Measurements from ENCODE around the gene KIF16B.

KIF16B gene

DNA sequence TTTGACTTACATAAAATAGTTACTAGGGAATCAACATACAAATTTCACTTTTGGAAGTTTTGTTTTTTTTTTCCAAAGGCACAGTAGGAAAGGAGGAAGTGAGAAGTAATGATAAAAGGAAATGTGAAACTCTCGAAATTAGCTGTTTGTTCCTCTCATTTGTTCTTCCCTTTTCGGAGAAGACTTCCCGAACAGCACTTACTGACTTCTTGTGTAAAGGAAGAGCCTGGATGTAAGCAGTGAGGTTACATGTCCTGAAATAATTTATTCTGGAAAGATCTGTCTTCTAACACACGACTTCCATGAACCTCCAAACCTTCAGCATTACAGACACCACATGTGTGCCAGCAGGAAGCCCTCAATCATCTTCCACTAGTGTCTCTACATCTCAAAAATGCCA is 59.1 kb downstream of the KIF16B start:
- TF ChIP-seq, protein P1, sequence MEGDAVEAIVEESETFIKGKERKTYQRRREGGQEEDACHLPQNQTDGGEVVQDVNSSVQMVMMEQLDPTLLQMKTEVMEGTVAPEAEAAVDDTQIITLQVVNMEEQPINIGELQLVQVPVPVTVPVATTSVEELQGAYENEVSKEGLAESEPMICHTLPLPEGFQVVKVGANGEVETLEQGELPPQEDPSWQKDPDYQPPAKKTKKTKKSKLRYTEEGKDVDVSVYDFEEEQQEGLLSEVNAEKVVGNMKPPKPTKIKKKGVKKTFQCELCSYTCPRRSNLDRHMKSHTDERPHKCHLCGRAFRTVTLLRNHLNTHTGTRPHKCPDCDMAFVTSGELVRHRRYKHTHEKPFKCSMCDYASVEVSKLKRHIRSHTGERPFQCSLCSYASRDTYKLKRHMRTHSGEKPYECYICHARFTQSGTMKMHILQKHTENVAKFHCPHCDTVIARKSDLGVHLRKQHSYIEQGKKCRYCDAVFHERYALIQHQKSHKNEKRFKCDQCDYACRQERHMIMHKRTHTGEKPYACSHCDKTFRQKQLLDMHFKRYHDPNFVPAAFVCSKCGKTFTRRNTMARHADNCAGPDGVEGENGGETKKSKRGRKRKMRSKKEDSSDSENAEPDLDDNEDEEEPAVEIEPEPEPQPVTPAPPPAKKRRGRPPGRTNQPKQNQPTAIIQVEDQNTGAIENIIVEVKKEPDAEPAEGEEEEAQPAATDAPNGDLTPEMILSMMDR (IDR thresholded peaks at IDR 0.05), result no peak
- TF ChIP-seq ZFX (IDR thresholded peaks at IDR 0.05; ENCODE audit: borderline replicate concordance), result no peak
- no peak overlapping the region for H3K27ac ChIP-seq

GRCh38 chr20:16505894-16506293 is 67.4 kb downstream of the KIF16B start:
- TF ChIP-seq, protein P1 (IDR thresholded peaks at IDR 0.05), result no peak
- TF ChIP-seq ZFX (IDR thresholded peaks at IDR 0.05; ENCODE audit: borderline replicate concordance), result no peak
- H3K27ac ChIP-seq, result no peak overlapping the region

DNA sequence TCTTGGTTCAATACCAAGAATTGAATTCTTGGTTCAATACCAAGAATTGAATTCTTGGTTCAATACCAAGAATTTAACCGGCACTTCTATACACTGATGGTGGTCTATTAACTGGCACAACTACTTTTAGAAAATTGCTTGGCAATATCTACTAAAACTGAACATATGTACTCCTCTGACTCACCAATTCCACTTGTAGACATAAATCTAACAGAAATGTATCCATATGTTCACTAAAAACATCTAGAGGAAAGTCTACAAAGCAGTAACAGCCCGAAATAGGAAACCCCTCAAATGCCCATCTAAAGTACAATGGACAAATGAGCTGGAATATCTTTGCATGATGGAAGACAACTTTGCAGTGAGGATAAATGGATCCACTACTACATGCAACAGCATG is 71.9 kb downstream of the KIF16B start:
- TF ChIP-seq, protein P1 (IDR thresholded peaks at IDR 0.05), result no peak
- no peak for TF ChIP-seq ZFX (IDR thresholded peaks at IDR 0.05; ENCODE audit: borderline replicate concordance)
- no peak overlapping the region for H3K27ac ChIP-seq

GRCh38 chr20:16500197-16500596 is 73.1 kb downstream of the KIF16B start:
- H3K27ac ChIP-seq, result no peak overlapping the region
- TF ChIP-seq ZFX (IDR thresholded peaks at IDR 0.05; ENCODE audit: borderline replicate concordance), result no peak
- TF ChIP-seq, protein P1 (IDR thresholded peaks at IDR 0.05), result no peak

GRCh38 chr20:16498526-16499253 is 74.6 kb downstream of the KIF16B start:
- TF ChIP-seq, protein P1 (IDR thresholded peaks at IDR 0.05), result no peak
- TF ChIP-seq ZFX (IDR thresholded peaks at IDR 0.05; ENCODE audit: borderline replicate concordance), result no peak
- no peak overlapping the region for H3K27ac ChIP-seq

DNA sequence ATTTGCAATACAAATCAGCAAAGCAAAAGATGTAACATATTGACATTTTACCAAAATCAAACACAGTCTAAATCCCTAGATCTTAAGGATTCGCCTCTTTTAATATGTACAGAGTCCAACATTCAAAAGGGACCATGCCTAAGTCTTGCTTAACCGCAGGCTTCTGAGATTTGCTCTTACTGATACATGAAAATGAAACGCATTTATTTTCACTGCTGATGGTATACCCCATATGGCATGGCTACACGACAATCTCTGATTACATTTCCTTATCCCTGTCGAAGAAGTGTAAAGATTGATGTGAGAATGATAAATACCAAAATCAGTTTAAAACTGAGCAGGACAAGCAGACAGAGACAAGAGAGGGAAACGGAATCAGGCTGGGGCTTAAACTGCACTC is 75.4 kb downstream of the KIF16B start:
- no peak overlapping the region for H3K27ac ChIP-seq
- no peak for TF ChIP-seq ZFX (IDR thresholded peaks at IDR 0.05; ENCODE audit: borderline replicate concordance)
- TF ChIP-seq, protein P1 (IDR thresholded peaks at IDR 0.05), result no peak

DNA sequence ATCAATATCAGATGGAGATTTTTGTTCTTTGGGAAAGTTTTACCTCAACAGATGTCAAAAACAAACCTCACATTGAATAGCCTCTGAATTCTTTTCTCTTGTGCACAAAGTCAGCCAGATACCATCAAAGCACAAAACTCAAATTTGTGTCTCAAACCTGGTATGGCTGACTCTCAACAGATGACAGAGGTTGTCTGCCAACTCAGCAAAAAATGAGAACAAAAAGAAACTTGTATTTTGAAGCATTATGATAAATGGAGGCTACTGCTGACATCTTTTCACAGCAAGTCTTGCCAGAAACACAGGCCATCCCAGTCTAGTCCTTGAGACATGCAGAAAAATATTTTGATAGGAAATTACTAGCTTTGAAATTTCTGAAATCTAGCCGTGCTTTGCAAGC is 79.8 kb downstream of the KIF16B start:
- no peak overlapping the region for H3K27ac ChIP-seq
- no peak for TF ChIP-seq ZFX (IDR thresholded peaks at IDR 0.05; ENCODE audit: borderline replicate concordance)
- TF ChIP-seq, protein P1 (IDR thresholded peaks at IDR 0.05), result no peak
